ENCODE data around the gene FAAP100. TPM values are rescaled to one million over a fixed set of nuclear protein-coding genes. Genes with fewer than 3 reads are reported as not detected.

The FAAP100 gene
- total RNA-seq, 1 experiment from 2014 or later = 39.4 TPM

GRCh38 chr17:81512562-81513371 lies 39.4 kb downstream of the FAAP100 start, which contains the start of gene ACTG1:
TSS of gene ACTG1 (minus strand) at chr17:81512799. CDS start at chr17:81512354, 445 bp downstream.
- peak within 1 kb of the TSS; percentile 100 for H3K4me3 Mint-ChIP-seq (ENCODE audit: low read depth, unreplicated experiment)

GRCh38 chr17:81511804-81512561 lies 40.2 kb downstream of the FAAP100 start:
- no peak for TF ChIP-seq CTCF (IDR thresholded peaks at IDR 0.05; ENCODE audit: unreplicated experiment)
- Mint-ChIP-seq H3K27me3 (ENCODE audit: unreplicated experiment) (no peaks in the 10 kb centered on the region), H3K4me1 (ENCODE audit: low read depth, unreplicated experiment) (peaks cover 26% of the 10 kb centered on the region), H3K9me3 (ENCODE audit: low read depth, unreplicated experiment) (no peaks in the 10 kb centered on the region), H3K4me3 (ENCODE audit: low read depth, unreplicated experiment) (peak overlapping the region; percentile 100), H3K36me3 (ENCODE audit: insufficient read depth, unreplicated experiment) (peaks cover 98% of the 10 kb centered on the region), H3K27ac (ENCODE audit: unreplicated experiment) (peak overlapping the region; percentile 100)
- no peak for DNase-seq
- BruUV-seq (replicated peaks) = TSS peak; percentile 74
- intact Hi-C loops (cut with micrococcal nuclease; ENCODE audit: unreplicated experiment) = loop anchor here (10.0 kb wide), 1 partner anchor 467 kb away; no protein-coding TSS in a partner anchor
- CTCF ChIA-PET = no interaction called here

More at GRCh38 chr17:81512562-81513371, 39.4 kb downstream of the FAAP100 start, which contains the start of gene ACTG1:
- TF ChIP-seq CTCF (IDR thresholded peaks at IDR 0.05; ENCODE audit: unreplicated experiment) = no peak
- BruUV-seq (replicated peaks) = no TSS peak
- peaks cover 27% of the 10 kb centered on the region for H3K4me1 Mint-ChIP-seq (ENCODE audit: low read depth, unreplicated experiment)
- intact Hi-C loops (cut with micrococcal nuclease; ENCODE audit: unreplicated experiment) = loop anchor here (10.0 kb wide), 1 partner anchor 468 kb away; no protein-coding TSS in a partner anchor
- peak; percentile 93 for DNase-seq
- H3K36me3 Mint-ChIP-seq (ENCODE audit: insufficient read depth, unreplicated experiment) = peaks cover 92% of the 10 kb centered on the region
- CTCF ChIA-PET = no interaction called here
- H3K27ac Mint-ChIP-seq (ENCODE audit: unreplicated experiment) = peak within 1 kb of the TSS; percentile 100
- no peaks in the 10 kb centered on the region for H3K27me3 Mint-ChIP-seq (ENCODE audit: unreplicated experiment)
- H3K9me3 Mint-ChIP-seq (ENCODE audit: low read depth, unreplicated experiment) = no peaks in the 10 kb centered on the region

- BruUV-seq (replicated peaks) = no TSS peak
- peaks cover 21% of the 10 kb centered on the region for H3K4me1 Mint-ChIP-seq (ENCODE audit: low read depth, unreplicated experiment)
- DNase-seq = no peak
- intact Hi-C loops (cut with micrococcal nuclease; ENCODE audit: unreplicated experiment) = loop anchor here (10.0 kb wide), 1 partner anchor 467 kb away; no protein-coding TSS in a partner anchor
- TF ChIP-seq CTCF (IDR thresholded peaks at IDR 0.05; ENCODE audit: unreplicated experiment) = no peak
- H3K9me3 Mint-ChIP-seq (ENCODE audit: low read depth, unreplicated experiment) = no peaks in the 10 kb centered on the region
- CTCF ChIA-PET = no interaction called here
- H3K27ac Mint-ChIP-seq (ENCODE audit: unreplicated experiment) = peak overlapping the region; percentile 100
- no peaks in the 10 kb centered on the region for H3K27me3 Mint-ChIP-seq (ENCODE audit: unreplicated experiment)
- peak overlapping the region; percentile 100 for H3K4me3 Mint-ChIP-seq (ENCODE audit: low read depth, unreplicated experiment)
- H3K36me3 Mint-ChIP-seq (ENCODE audit: insufficient read depth, unreplicated experiment) = peaks cover 100% of the 10 kb centered on the region
Measured at GRCh38 chr17:81511554-81511803, 40.7 kb downstream of the FAAP100 start.

- BruUV-seq (replicated peaks) = no TSS peak
- DNase-seq = no peak
- CTCF ChIA-PET = no interaction called here
- no peak for TF ChIP-seq CTCF (IDR thresholded peaks at IDR 0.05; ENCODE audit: unreplicated experiment)
- H3K4me3 Mint-ChIP-seq (ENCODE audit: low read depth, unreplicated experiment) = peak overlapping the region; percentile 100
- no peaks in the 10 kb centered on the region for H3K27me3 Mint-ChIP-seq (ENCODE audit: unreplicated experiment)
- intact Hi-C loops (cut with micrococcal nuclease; ENCODE audit: unreplicated experiment) = loop anchor here (10.0 kb wide), 1 partner anchor 466 kb away; no protein-coding TSS in a partner anchor
- H3K4me1 Mint-ChIP-seq (ENCODE audit: low read depth, unreplicated experiment) = peaks cover 18% of the 10 kb centered on the region
- H3K36me3 Mint-ChIP-seq (ENCODE audit: insufficient read depth, unreplicated experiment) = peaks cover 100% of the 10 kb centered on the region
- no peaks in the 10 kb centered on the region for H3K9me3 Mint-ChIP-seq (ENCODE audit: low read depth, unreplicated experiment)
- peak overlapping the region; percentile 100 for H3K27ac Mint-ChIP-seq (ENCODE audit: unreplicated experiment)
Measured at GRCh38 chr17:81510785-81511553, 41.2 kb downstream of the FAAP100 start.
